HepG2 (cell line): ENCODE data around the gene PXYLP1. TPM values are rescaled to one million over a fixed set of nuclear protein-coding genes. Genes with fewer than 3 reads are reported as not detected.
A peak's percentile ranks its signal among the peaks of the same experiment; 100 is the strongest.

Experiments
- DR1 ChIP-seq: sonication (generic); formaldehyde crosslinking; IDR thresholded peaks from 2 replicates; pipeline ENCODE4 v1.8.0; 2021; ENCODE audit warnings: mild to moderate bottlenecking, missing genetic modification reagents, inconsistent platforms
- ELF4 ChIP-seq: sonication (generic); formaldehyde crosslinking; IDR thresholded peaks from 2 replicates; pipeline ENCODE4 v1.5.0; 2020; ENCODE audit warnings: missing genetic modification reagents, mild to moderate bottlenecking, moderate library complexity, borderline replicate concordance
- EP300 ChIP-seq, 3 experiments: sonication (generic) in 1 of 3; formaldehyde crosslinking in 1 of 3; IDR thresholded peaks; 2 replicates each; pipeline versions ENCODE4 v1.5.1 to v1.6.1; 2011 to 2020; ENCODE audit warnings: low read depth in 2 of 3, low read length in 2 of 3, borderline replicate concordance in 1 of 3, improper control_type of control experiment in 1 of 3, mild to moderate bottlenecking in 1 of 3, missing genetic modification reagents in 1 of 3, moderate library complexity in 1 of 3
- FOXA1 ChIP-seq, 2 experiments: fragments of 450-650 bp in 1 of 2; sonication (generic) in 1 of 2; formaldehyde crosslinking in 1 of 2; IDR thresholded peaks; 2 replicates each; pipeline versions ENCODE4 v1.4.0 to v1.6.1; 2016 to 2020; ENCODE audit warnings: missing genetic modification reagents in 1 of 2
- FOXA3 ChIP-seq: IDR thresholded peaks from 2 replicates; pipeline ENCODE4 v1.6.1; 2016; ENCODE audit warnings: missing genetic modification reagents, missing compliant biosample characterization
- IRX3 ChIP-seq: sonication (generic); formaldehyde crosslinking; IDR thresholded peaks from 2 replicates; pipeline ENCODE4 v1.8.1; 2023; ENCODE audit warnings: mild to moderate bottlenecking, low read depth, missing genetic modification reagents, borderline replicate concordance
- JUN ChIP-seq: sonication (generic); formaldehyde crosslinking; IDR thresholded peaks from 2 replicates; pipeline ENCODE4 v1.4.0; 2020; ENCODE audit warnings: mild to moderate bottlenecking, missing genetic modification reagents
- KDM3A ChIP-seq: IDR thresholded peaks from 2 replicates; pipeline ENCODE4 v1.6.1; 2018; ENCODE audit warnings: low read depth, missing compliant biosample characterization
- KLF16 ChIP-seq, 2 experiments: sonication (generic) in 1 of 2; formaldehyde crosslinking in 1 of 2; IDR thresholded peaks; 2 replicates each; pipeline versions ENCODE4 v1.6.1 to v1.8.0; 2016 to 2023; ENCODE audit warnings: missing genetic modification reagents in 2 of 2, missing compliant biosample characterization in 1 of 2
- PPARG ChIP-seq: conservative IDR thresholded peaks from 2 replicates; pipeline ENCODE4 v1.6.1; 2016; ENCODE audit warnings: missing biosample characterization, missing genetic modification reagents
- SAP130 ChIP-seq: IDR thresholded peaks from 2 replicates; pipeline ENCODE4 v1.6.1; 2016; ENCODE audit warnings: low read depth
- SP1 ChIP-seq, 2 experiments: fragments of 450-650 bp in 1 of 2; sonication (generic) in 1 of 2; formaldehyde crosslinking in 1 of 2; IDR thresholded peaks; 2 replicates each; pipeline versions ENCODE4 v1.4.0 to v1.6.1; 2016 to 2020; ENCODE audit warnings: missing genetic modification reagents in 1 of 2
- TAF1 ChIP-seq: sonication (generic); formaldehyde crosslinking; IDR thresholded peaks from 2 replicates; pipeline ENCODE4 v1.4.0; 2020; ENCODE audit warnings: missing genetic modification reagents
- ZBTB8A ChIP-seq: sonication (generic); formaldehyde crosslinking; IDR thresholded peaks from 2 replicates; pipeline ENCODE4 v1.4.0; 2020; ENCODE audit warnings: mild to moderate bottlenecking, low read depth, missing genetic modification reagents, borderline replicate concordance
- ZFP62 ChIP-seq: sonication (generic); formaldehyde crosslinking; IDR thresholded peaks from 2 replicates; pipeline ENCODE4 v1.4.0; 2020; ENCODE audit warnings: missing genetic modification reagents
- ZNF256 ChIP-seq: sonication (generic); formaldehyde crosslinking; conservative IDR thresholded peaks from 2 replicates; pipeline ENCODE4 v1.4.0; 2020; ENCODE audit warnings: missing genetic modification reagents
- ZNF33A ChIP-seq: sonication (generic); formaldehyde crosslinking; IDR thresholded peaks from 2 replicates; pipeline ENCODE4 v1.5.1; 2020; ENCODE audit warnings: missing genetic modification reagents, mild to moderate bottlenecking, moderate library complexity, borderline replicate concordance
- ZNF496 ChIP-seq: sonication (generic); formaldehyde crosslinking; IDR thresholded peaks from 2 replicates; pipeline ENCODE4 v1.8.1; 2023; ENCODE audit warnings: mild to moderate bottlenecking, moderate library complexity, missing genetic modification reagents; ENCODE audit not compliant: insufficient replicate concordance
- ZNF766 ChIP-seq: sonication (generic); formaldehyde crosslinking; IDR thresholded peaks from 2 replicates; pipeline ENCODE4 v1.5.0; 2020; ENCODE audit warnings: missing genetic modification reagents, borderline replicate concordance
- ZSCAN31 ChIP-seq: sonication (generic); formaldehyde crosslinking; IDR thresholded peaks from 2 replicates; pipeline ENCODE4 v1.5.0; 2020; ENCODE audit warnings: low read depth, mild to moderate bottlenecking, missing genetic modification reagents
- polyA plus RNA-seq, 8 experiments: library from polyadenylated mRNA; depleted of rRNA in 3 of 8; stranded (reverse) in 7 of 8; unstranded in 1 of 8; fragments of >200 nt; fragmentation: Illumina TruSeq in 4 of 8; extraction: Trizol in 4 of 8; gene quantifications; 2 replicates each; pipeline versions ENCODE4 v1.2.1 to v1.2.3, GENCODE V29; 2011 to 2016; ENCODE audit warnings: low read depth in 4 of 8, missing spikeins in 1 of 8, mixed read lengths in 1 of 8; ENCODE audit not compliant: insufficient read depth in 1 of 8
- total RNA-seq, 5 experiments: library from RNA; depleted of rRNA; stranded (reverse); fragments of >200 nt; fragmentation: Illumina TruSeq; extraction: Trizol; gene quantifications; 2 replicates each; pipeline ENCODE4 v1.2.3, GENCODE V29; 2016; ENCODE audit warnings: low read depth in 1 of 5
- TF ChIP-seq, protein P1 (sequence below): sonication (generic); formaldehyde crosslinking; IDR thresholded peaks from 2 replicates; pipeline ENCODE4 v1.5.0; 2020; ENCODE audit warnings: missing genetic modification reagents
- TF ChIP-seq, protein P2 (sequence below): sonication (generic); formaldehyde crosslinking; IDR thresholded peaks from 2 replicates; pipeline ENCODE4 v1.5.1; 2020; ENCODE audit warnings: missing genetic modification reagents, mild to moderate bottlenecking, borderline replicate concordance
- TF ChIP-seq, protein P3 (sequence below), 2 experiments: sonication (generic) in 1 of 2; formaldehyde crosslinking in 1 of 2; IDR thresholded peaks; 2 replicates each; pipeline versions ENCODE4 v1.4.0 to v1.6.1; 2018 to 2020; ENCODE audit warnings: missing genetic modification reagents in 2 of 2, borderline replicate concordance in 1 of 2, low read depth in 1 of 2, mild to moderate bottlenecking in 1 of 2, missing biosample characterization in 1 of 2

Gene PXYLP1
- total and polyA plus RNA-seq, 2 of the 13 experiments (the other 11 are each of a cell fraction or from before 2014, with no cell fraction given) = 4.9 to 8.1 TPM

DNA sequence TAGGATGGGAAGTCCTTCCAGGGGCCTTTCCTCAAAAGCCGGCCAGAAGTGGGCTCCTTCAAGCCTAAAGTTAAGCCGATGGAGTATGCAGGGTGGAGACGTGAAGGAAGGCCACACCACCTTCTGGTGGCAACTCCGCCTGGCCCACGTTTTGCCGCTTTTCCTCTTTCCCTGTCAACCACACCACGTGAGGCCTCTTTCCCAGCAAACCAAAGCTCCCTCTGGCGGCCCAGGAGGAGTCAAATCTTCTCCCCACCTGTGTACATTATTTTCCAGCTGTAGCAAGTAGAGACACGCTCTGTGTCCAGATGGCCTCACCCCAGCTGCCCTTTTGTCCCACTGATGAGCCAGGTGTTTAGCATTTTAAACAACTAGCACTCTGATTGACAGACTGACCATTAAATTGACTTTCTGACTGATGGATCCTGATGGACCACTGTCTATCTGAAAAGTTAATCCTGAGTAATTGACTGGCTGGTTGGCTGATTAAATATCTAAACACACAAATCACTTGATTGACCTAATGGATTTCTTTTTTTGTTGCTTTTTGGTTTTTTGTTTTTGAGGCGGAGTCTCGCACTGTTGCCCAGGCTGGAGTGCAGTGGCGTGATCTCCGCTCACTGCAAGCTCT lies 77.1 kb downstream of the PXYLP1 start (continued):
- TF ChIP-seq ZNF33A (CRISPR knock-in tag) (no peak), DR1 (CRISPR knock-in tag) (peak; percentile 48; the same call in 1 of the 2 replicates), PPARG (CRISPR knock-in tag) (no peak), TAF1 (CRISPR knock-in tag) (no peak), ZSCAN31 (CRISPR knock-in tag) (no peak), ZNF256 (CRISPR knock-in tag) (no peak), KLF16 (CRISPR knock-in tag; IDR thresholded peaks at IDR 0.05) (peak in 1 of 2 experiments; percentile 83; a peak in 2 of 4 replicates), EP300 (IDR thresholded peaks at IDR 0.05; ENCODE audit: low read depth in 2 of 2, low read length in 2 of 2) (no peak), EP300 (CRISPR knock-in tag; IDR thresholded peaks at IDR 0.05; ENCODE audit: borderline replicate concordance) (no peak), SAP130 (CRISPR knock-in tag) (peak; percentile 81), ZFP62 (CRISPR knock-in tag) (no peak), KDM3A (CRISPR knock-in tag) (no peak), ZBTB8A (CRISPR knock-in tag) (no peak), ELF4 (CRISPR knock-in tag) (no peak), FOXA1 (IDR thresholded peaks at IDR 0.05) (no peak), FOXA1 (CRISPR knock-in tag; IDR thresholded peaks at IDR 0.05) (peak; percentile 67), IRX3 (CRISPR knock-in tag) (no peak), JUN (CRISPR knock-in tag) (no peak), FOXA3 (peak; percentile 60; the same call in 1 of the 2 replicates), ZNF766 (peak; percentile 85; the same call in 1 of the 2 replicates), ZNF496 (no peak), SP1 (IDR thresholded peaks at IDR 0.05) (no peak), SP1 (CRISPR knock-in tag; IDR thresholded peaks at IDR 0.05) (no peak)
- TF ChIP-seq, protein P1, sequence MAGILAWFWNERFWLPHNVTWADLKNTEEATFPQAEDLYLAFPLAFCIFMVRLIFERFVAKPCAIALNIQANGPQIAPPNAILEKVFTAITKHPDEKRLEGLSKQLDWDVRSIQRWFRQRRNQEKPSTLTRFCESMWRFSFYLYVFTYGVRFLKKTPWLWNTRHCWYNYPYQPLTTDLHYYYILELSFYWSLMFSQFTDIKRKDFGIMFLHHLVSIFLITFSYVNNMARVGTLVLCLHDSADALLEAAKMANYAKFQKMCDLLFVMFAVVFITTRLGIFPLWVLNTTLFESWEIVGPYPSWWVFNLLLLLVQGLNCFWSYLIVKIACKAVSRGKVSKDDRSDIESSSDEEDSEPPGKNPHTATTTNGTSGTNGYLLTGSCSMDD (CRISPR knock-in tag) = no peak
- TF ChIP-seq, protein P2, sequence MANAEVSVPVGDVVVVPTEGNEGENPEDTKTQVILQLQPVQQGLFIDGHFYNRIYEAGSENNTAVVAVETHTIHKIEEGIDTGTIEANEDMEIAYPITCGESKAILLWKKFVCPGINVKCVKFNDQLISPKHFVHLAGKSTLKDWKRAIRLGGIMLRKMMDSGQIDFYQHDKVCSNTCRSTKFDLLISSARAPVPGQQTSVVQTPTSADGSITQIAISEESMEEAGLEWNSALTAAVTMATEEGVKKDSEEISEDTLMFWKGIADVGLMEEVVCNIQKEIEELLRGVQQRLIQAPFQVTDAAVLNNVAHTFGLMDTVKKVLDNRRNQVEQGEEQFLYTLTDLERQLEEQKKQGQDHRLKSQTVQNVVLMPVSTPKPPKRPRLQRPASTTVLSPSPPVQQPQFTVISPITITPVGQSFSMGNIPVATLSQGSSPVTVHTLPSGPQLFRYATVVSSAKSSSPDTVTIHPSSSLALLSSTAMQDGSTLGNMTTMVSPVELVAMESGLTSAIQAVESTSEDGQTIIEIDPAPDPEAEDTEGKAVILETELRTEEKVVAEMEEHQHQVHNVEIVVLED (CRISPR knock-in tag) = no peak
- TF ChIP-seq, protein P3, sequence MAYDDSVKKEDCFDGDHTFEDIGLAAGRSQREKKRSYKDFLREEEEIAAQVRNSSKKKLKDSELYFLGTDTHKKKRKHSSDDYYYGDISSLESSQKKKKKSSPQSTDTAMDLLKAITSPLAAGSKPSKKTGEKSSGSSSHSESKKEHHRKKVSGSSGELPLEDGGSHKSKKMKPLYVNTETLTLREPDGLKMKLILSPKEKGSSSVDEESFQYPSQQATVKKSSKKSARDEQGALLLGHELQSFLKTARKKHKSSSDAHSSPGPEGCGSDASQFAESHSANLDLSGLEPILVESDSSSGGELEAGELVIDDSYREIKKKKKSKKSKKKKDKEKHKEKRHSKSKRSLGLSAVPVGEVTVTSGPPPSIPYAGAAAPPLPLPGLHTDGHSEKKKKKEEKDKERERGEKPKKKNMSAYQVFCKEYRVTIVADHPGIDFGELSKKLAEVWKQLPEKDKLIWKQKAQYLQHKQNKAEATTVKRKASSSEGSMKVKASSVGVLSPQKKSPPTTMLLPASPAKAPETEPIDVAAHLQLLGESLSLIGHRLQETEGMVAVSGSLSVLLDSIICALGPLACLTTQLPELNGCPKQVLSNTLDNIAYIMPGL (CRISPR knock-in tag; IDR thresholded peaks at IDR 0.05; ENCODE audit: borderline replicate concordance in 1 of 2, low read depth in 1 of 2) = peak; percentile 53 to 89
